Measurements from ENCODE around the gene HIPK2. TPM values are rescaled to one million over a fixed set of nuclear protein-coding genes. Genes with fewer than 3 reads are reported as not detected.
"Not testable (repeated sequence)": the region's sequence is repeated elsewhere in the genome, so short reads cannot be mapped to it uniquely, and the experiment has no call there.

The HIPK2 gene
- total RNA-seq, 1 experiment from 2014 or later, result 18.3 TPM

DNA sequence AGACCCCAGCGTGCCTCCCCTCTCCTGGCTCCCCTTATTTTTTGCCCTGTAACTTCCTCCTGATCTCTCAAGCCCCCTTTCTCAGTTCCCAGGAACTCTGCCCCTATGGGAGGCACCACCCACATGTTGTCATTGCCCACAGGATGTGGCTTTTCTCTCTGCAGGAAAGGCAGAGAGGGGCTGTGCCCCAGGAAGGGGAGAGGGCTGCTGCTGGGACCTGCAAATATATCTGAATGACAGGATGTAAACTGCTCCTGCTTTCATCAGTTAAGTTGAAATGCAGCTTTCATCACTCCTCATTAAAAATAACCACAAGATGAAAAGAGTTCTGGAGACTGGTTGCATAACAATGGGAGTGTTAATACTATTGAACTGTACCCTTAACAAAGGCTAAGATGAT lies 151.0 kb downstream of the HIPK2 start:
- peak; percentile 25 for DNase-seq (ENCODE audit: low read depth)

DNA sequence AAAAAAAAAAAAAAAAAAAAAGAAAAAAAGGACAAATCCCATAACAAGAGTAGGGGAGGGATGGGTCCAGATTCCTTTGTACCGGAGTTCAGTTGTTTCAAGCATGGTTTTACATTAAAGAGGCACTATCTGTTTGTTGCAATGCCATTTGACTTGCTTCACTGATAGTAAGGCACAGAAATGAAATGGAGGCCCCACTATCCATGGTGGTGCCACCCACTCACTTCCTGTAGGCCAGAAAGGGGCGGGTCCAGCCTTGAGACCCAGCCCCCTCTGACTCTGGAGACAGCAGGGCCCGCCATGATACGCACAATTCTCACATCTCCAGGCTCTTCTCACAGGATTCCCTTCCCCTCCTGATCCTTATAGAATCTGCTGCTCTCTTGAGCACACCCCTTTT lies 154.3 kb downstream of the HIPK2 start:
- DNase-seq (ENCODE audit: low read depth), result no peak

DNA sequence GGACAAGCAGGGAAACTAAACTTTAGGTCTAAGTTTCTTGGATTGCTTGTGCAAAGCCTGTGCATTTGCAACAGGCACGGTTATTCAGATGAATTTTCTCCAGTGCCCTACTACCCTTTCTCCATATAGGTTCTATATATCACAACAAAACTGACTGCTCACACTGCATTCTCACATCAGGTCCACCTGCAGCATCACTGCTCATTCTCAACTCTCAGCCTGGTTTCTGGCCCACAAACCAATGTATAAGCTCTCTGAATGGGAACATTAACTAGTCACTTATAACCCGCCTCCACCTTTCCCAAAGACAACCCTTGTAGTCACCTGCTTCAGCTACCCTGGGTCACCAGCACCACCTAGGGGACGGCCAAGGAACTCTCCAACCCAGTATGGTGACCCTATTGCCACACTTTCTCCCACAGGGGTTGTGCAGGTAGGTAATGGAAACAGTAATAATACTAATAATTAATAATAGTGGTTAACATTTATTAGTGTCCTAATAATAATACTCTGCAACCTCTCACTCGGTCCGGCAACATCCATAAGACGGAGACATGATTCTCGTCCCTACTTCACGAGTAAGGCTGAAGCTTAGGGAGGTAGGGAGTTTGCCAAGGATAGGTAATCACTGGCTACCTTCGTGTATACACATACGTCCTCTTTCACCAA lies 157.0 kb downstream of the HIPK2 start:
- peak; percentile 34 for DNase-seq (ENCODE audit: low read depth)

DNA sequence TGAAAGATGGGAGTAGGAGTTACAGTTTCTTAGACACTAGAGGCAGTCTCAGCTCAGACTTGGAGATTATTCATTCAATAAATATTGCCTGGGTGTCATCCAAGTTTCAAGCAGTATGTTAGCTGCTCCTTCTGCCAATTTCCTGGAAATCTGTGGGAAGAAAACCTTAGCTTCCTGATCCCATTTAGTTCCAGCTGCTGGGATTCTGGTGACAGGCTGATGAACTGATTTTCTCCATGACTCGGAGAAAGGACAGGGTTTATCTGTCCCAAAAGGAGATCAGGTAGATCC lies 158.5 kb downstream of the HIPK2 start:
- peak; percentile 53 for DNase-seq (ENCODE audit: low read depth)

DNA sequence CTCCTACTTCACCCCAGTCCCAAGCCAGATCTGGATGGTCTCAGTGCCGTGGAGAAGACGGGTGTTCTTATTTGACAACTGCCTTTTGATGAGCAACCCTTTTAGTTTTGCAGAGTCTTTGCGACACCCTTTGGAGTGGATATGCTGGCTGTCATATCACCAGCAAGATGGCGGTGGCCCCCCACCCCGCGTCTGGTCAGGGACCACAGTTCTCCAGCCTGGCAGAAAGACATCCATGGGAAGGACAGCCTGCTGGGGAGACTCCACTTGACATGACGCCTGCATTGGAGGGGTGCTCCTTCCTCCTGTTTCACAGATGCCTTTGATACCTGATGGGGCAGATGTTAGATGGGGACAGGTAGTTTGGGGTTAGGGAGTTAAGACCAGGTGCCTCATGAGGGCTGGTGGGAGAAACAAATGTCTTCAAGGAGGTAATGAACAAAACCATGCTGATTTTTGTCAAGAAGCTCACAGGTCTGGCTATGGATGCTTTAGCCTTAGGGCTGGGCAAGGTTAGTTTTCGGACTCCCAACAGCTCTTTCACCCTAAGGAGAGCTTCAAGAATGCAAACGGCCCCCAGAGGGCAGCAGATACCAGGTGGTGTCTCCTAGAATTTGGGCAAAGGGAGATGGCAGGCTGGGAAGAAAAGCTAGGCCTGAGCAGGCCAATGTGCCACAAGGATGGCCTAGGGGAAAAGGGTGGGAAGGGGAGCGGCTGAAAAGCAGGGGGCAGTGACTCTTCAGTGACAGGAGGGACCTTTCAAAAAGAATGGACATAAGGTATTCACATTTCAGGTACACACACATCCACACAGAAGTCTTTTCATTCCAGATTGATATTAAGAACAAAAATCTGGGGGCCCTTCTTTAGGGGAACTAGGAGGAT lies 159.1 kb downstream of the HIPK2 start:
- peak; percentile 51 for DNase-seq (ENCODE audit: low read depth)

DNA sequence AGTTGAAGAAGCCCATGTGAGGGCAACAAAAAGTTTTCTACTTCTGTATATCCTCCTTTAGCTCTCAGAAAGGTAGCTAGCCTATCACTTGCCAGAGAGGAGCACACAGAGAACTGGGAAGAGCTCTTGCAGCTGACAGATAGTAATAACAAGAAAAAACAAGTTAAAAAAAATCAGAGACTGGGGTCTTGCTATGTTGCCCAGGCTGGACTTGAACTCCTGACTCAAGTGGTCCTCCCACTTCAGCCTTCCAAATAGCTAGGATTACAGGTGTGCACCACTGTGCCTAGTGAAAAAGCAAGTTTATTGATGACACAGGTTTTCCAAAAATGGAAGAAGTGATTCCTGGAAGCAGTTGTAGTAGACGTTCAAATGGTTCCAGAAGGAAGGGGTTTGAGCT lies 160.7 kb downstream of the HIPK2 start:
- no peak for DNase-seq (ENCODE audit: low read depth)

DNA sequence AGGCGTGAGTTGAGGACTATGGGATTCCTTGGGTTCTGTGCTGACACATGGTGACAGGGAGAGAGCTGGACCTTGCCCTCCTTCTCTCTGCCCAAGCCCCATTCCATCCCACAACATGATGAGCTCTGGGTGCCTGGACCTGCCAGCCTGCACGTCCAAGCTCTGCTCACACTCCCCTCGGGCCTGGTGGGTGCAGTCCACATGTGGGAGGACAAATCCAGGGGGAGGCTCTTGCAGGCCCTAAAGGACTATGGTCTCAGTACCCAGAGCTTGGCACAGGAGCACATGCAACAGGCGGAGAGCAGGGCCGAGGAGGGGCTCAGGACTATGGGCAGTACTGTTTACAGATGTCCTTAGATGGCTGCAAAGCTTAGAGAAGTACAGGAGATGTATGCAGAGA lies 162.9 kb downstream of the HIPK2 start:
- DNase-seq (ENCODE audit: low read depth), result no peak

DNA sequence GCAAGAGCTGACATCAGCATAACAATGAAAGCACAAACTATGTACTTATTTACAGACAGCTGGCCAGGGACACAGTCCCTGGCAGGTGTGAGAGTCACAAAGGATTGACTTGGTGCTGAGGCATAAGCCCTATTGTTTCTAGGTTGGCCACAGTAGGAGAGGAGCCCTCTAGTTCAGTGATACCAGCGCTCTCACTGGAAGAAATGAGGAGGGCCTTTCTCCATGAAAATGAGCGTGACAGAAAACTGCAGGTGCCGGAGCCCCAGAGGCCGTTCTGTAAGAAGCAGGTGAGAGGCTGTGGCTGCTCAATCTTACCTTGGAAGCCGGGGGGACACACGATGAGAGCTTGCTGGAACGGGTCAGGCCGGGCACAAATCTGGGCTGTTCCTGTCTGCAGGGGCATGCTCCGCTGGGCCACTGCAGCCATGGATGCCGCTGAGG lies 163.8 kb downstream of the HIPK2 start:
- DNase-seq (ENCODE audit: low read depth), result no peak

DNA sequence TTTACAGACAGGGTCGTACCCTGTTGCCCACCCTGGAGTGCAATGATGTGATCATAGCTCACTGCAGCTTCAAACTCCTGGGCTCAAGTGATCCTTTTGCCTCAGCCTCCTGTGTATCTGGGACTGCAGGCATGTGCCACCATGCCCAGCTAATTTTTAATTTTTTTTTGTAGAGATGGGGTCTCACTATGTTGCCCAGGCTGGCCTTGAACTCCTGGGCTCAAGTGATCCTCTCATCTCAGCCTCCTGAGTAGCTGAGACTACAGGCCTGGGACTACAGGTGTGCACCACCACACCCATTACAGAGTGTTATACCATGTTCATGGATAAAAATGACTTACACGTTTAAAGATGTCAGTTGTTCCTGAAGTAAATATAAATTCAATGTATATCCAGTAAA lies 166.2 kb downstream of the HIPK2 start:
- DNase-seq (ENCODE audit: low read depth), result not testable (repeated sequence)

DNA sequence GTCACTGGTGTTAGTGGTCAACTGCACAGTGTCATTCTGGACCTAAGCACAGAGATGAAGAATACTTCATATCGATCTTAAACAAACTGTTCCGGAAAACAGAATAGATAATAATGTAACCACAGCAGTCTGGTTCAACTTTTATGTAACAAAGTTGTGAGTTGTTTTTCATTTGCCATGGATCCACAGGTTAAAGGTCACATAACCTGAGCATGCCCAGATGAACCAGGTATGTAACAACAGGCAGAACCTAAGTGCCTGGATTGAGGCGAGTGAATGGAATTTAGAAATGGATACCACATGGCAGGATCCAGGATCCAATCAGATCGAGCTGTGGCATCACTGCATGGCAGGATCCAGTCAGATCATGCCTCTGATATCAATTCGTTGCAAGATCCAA lies 167.2 kb downstream of the HIPK2 start:
- DNase-seq (ENCODE audit: low read depth), result no peak

DNA sequence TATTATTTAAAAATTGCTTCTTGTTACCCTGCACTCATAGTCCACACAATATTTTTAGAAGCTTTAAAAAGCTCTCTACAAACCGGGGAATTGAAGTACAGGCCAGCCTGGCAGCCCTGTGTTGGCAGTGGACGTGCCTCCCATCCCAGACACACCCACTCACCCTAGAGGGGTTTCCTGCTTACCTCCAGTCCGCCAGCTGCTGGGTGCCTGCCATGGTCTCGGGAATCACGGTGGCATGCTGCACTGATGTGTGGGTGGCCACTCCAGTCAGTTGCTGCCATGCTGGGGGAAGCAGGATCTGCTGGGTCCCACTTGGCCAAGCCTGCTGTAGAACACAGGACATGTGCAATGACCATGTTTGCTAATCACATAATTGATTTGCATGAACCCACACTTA lies 173.9 kb downstream of the HIPK2 start:
- no peak for DNase-seq (ENCODE audit: low read depth)

DNA sequence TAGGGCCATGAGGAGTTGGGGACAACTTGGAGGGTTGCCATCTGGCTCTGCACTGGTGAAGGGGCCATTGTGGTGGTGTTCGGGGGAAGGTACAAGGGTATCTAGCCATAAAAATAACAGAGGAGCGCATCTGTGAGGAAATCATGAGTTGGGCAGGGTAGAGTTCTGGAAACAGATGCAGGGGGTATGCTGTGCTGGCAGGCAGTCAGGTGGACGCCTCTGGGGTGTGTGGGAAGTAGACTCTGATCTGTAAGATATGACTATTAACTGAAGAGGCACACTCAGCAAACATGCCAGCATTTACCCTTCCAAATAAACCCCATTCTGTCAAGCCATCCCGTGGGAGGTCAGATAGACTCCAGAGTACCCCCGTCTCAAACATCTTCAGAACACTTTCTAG lies 174.5 kb downstream of the HIPK2 start:
- no peak for DNase-seq (ENCODE audit: low read depth)

DNA sequence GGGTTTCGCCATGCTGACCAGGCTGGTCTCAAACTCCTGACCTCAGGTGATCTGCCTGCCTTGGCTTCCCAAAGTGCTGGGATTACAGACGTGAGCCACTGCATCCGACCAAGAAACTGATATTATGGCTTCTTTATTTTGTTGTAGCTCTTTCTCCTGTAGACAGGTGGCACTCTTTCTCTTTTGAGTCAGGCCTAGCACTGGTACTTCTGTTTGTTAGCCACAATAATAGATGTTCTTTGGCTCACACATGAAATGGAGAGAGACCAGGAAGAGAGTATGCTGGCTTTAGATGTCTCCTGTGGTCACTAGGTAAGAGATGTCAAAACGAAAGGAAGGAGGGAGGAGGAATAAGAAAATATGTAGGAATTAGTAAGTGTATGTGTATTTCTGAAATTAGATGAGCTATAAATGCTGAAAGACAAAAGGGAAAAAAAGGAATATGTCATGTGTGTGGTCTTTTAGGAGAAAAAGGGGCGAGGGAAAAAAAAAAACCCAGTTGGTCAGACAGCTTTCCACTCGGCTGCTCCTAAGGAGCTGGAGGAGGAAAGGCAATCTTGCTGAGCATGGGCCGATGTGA lies 175.6 kb downstream of the HIPK2 start:
- peak; percentile 32 for DNase-seq (ENCODE audit: low read depth)

DNA sequence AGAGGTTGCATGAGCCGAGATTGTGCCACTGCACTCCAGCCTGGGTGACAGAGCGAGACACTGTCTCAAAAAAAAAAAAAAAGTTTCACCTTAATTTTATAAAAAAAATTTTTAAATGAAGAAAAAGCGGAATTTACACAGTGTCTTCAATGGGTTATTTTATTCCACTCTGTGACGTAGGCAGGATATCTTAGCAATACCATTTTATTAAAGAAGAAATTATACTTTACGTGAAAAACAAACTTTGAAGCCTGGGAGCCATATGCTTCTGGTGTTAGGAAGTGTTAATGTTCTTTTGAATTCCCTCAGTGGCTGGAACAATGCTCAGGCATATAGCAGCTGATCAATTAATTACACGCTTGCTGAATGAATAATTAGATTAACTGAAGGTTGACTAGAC lies 176.6 kb downstream of the HIPK2 start:
- no peak for DNase-seq (ENCODE audit: low read depth)

DNA sequence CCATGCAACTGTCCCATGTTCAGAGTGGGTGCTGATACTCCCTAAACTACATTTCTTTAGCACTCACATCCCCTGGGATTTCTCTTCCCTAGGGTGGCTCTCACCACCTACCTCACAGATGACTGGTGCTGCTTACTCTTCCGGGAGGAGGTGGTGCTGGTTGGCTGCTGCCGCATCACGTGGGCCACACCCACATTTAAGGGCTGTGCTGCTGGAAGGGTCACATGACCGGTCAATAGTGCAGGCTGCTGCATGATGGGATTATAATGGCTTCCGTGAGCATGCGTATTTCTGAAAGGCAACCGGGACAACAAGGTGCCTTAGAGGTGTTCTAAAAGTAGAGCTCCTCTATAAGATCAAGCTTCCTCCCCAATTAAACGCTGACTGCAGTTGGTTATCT lies 177.5 kb downstream of the HIPK2 start:
- DNase-seq (ENCODE audit: low read depth), result no peak

DNA sequence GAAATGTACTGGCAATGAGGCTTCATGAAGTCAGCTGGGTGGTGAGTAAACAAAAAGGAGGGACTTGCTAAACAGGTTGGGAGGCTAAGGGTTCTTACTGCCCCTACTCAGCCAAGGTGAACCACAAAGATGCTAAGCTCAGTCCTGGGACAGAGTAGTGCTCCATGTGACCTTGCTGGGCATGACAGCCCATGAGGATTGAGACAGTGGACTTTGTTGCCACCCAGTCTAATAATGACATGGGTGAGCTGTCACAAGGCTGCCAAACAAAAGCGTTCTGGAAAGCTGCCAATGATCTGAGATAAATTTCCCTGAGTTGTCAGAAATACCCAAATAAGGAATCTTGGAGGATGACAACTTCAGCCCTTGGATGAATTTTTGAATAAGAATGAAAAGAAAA lies 179.2 kb downstream of the HIPK2 start:
- DNase-seq (ENCODE audit: low read depth), result peak; percentile 50

DNA sequence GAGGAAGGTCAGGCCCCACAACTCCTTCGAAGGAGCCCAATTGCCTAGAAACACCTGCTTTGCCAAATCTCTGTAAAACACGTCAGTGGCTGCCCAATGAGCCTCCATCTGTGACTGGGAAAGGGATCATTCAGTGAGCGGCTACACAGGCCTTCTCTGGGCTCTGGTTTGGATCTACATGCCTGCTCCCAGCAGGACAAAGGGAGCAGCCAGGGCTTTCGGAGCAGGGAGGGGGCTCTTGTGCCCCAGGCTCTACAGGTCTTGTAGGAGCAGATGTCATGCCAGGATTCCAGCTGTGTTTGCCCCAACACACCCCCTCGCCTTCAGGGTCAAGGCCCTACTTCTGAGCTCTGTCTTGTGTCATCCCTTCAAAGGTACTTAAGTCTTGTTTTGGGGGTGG lies 180.8 kb downstream of the HIPK2 start:
- no peak for DNase-seq (ENCODE audit: low read depth)

DNA sequence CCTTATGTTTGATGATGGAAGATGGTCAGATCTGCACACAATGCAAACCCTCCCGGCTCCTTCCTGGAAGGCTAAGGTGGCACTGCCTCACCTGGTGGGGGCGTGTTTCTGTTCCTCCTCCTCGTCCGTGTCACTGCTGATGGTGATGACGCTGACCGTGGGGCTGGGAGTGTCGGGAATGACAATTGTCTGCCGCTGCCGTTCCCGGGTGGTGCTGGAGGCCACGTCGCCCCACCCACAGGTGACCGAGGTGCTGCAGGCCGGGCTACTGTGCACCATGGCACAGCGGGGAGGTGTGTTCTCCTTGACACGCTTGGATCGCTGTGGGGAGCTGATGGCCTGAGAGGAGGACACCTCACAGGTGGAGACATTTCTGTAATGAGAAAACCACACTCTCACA lies 181.2 kb downstream of the HIPK2 start:
- no peak for DNase-seq (ENCODE audit: low read depth)

DNA sequence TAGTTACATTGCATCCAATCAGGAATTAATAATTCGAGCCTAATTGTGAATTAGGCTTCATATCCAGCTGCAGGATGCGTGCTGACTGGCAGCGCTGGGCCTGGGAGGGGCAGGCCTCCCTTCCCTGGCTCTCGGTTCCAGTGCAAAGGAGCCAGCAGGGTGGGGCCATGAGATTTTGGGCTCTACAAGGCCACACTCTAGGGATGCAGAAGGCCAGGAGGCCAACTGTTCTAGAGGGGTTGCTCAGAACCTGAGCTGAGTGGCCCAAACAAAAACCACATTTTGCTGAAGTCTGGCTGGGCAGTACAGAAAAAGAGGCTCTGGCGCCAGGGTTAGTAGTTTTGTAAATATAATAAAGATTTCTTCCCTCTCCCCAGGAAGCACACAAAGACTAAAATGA lies 182.0 kb downstream of the HIPK2 start:
- DNase-seq (ENCODE audit: low read depth), result no peak

DNA sequence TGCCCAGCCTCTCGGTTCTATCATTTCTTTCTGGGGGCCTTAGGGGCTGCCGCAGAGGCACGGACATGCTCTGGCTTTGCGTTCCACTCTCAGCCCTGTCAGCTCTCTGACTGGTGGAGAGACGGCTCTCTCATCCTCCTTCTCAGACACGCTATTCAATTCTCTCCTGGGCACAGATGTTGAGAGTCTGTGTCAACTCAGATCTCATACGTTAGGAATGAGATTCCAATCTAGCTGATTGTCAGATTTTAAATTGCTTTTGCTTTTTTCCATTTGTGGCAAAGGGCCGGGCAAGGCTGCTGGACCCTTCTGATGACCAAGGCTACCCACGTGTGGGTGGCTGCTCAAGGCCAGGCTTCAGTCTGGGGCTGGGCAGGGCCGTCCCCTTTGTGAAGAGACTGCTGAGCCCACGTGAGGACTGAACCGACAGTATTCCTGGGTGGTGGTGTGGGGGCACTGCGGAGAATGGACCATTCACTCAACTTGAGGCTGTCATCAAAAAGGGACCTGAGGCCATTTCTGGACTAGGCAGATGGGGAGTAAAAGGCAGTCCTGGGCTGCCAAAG lies 182.8 kb downstream of the HIPK2 start:
- no peak for DNase-seq (ENCODE audit: low read depth)

DNA sequence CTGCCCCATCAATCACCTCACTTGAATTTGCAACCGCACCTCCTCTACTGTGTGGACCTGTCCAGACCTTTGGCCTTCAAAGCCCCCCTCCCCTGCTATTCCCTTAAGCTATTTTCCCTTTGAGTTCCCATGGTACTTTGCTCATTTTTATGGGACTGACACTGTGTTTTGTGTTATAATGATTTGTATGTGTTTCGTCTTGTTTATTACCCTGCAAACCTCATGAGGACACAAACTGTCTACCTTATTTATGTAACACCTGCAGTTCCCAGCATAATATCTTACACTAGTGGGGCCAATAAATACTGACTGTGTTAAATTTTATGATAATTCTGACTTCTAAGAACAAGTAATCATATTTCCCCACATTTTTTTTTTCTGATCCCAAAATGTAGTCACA lies 183.7 kb downstream of the HIPK2 start:
- no peak for DNase-seq (ENCODE audit: low read depth)

DNA sequence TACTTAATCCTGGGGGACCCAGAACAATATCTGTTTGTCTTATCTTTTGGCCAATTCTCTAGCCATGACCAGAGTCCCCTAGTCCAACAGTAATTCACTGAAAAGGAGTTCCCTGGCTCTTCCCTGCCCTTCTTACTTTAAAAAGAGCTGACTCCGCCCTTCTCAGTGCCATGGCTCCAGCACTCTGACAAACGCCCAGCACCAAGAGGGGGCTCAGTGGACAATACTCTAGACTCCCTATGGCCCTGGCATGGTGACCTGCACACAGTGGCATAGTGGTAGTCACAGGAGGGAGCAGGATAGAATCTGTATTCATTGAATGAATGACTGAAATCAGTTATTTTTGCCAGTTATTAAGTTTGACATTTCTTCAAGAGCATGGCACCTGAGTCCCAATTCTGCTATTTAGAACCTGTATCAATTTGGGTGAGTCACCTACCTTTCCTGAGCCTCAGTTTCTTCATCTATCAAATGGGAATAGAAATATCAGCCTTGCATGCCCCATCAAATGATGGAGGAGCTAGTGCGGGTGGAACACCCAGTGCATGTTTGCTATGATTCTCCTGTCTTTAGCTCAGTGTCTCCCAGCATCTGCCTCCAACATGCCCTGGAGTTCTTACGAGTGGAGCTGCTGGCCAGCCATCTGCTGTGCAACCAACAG lies 184.9 kb downstream of the HIPK2 start:
- DNase-seq (ENCODE audit: low read depth), result no peak

Measured in M059J (cell line).